Lower leg skin (tissue), 4 donors: ENCODE data around the gene HNRNPR. TPM values are rescaled to one million over a fixed set of nuclear protein-coding genes. Genes with fewer than 3 reads are reported as not detected.
"Not testable (repeated sequence)": the region's sequence is repeated elsewhere in the genome, so short reads cannot be mapped to it uniquely, and the experiment has no call there.

Experiments used
- DNase-seq, 2 donors: peaks; one replicate each; pipeline ENCODE4 v3.0.0-alpha.2; 2019; ENCODE audit warnings: low spot score in 2 of 2
- H3K4me3 ChIP-seq: fragments of 200-600 bp; sonication (generic); 2 replicates; pipeline ENCODE4 v1.5.1; 2017; ENCODE audit warnings: mild to moderate bottlenecking, low read depth; ENCODE audit not compliant: poor library complexity, severe bottlenecking
- CTCF ChIP-seq, 3 donors: fragments of 450-650 bp; IDR thresholded peaks; one replicate each; pipeline ENCODE4 v1.5.1; 2016; ENCODE audit warnings: antibody characterized with exemption in 3 of 3, mild to moderate bottlenecking in 3 of 3, moderate library complexity in 2 of 3
- POLR2A ChIP-seq, 2 donors: fragments of 450-650 bp; IDR thresholded peaks; one replicate each; pipeline ENCODE4 v1.6.1; 2016 to 2017; ENCODE audit warnings: antibody characterized with exemption in 2 of 2, mild to moderate bottlenecking in 1 of 2, moderate library complexity in 1 of 2
- WGBS, 2 donors: methylation state at CpG; one replicate each; pipeline ENCODE4 v1.1.5; 2018; 5-methylcytosine and 5-hydroxymethylcytosine counted together
- intact Hi-C: fragments of 100-400 bp; cut with DNase I; formaldehyde crosslinking; loops from one replicate; pipeline ENCODE4 v1.15.0; 2023; ENCODE audit warnings: low total_unique reads
- total RNA-seq, 4 donors: library from RNA; depleted of rRNA; stranded (reverse); fragments of >200 nt; gene quantifications; one replicate each; pipeline ENCODE4 v1.1.0, GENCODE V29; 2016

HNRNPR gene
- total RNA-seq, 4 donors from 2014 or later: 37.7 to 61.1 (median 55.0) TPM

GRCh38 chr1:23322770-23323169, 21.3 kb downstream of the HNRNPR start:
- intact Hi-C loops: no loop called here

GRCh38 chr1:23310280-23310679, 33.8 kb downstream of the HNRNPR start:
- H3K4me3 ChIP-seq, intact Hi-C loops, DNase-seq: not testable (repeated sequence)
- 72 to 79% methylated on average over 7 of the region's 7 CpGs for WGBS, 2 donors

More at GRCh38 chr1:23322770-23323169, 21.3 kb downstream of the HNRNPR start:
- 31 to 33% methylated on average over 1 of the region's 1 CpG for WGBS, 2 donors
- no peak overlapping the region for H3K4me3 ChIP-seq
- no peak for DNase-seq
- TF ChIP-seq POLR2A (IDR thresholded peaks at IDR 0.05): no peak
- TF ChIP-seq CTCF (IDR thresholded peaks at IDR 0.05): no peak

- no peak overlapping the region for H3K4me3 ChIP-seq
- no peak for TF ChIP-seq CTCF (IDR thresholded peaks at IDR 0.05)
- no peak for TF ChIP-seq POLR2A (IDR thresholded peaks at IDR 0.05)
- no peak for DNase-seq
- intact Hi-C loops: loop anchor here (5.0 kb wide), 1 partner anchor 1362 kb away; no protein-coding TSS in a partner anchor
- 69 to 70% methylated on average over 4 of the region's 4 CpGs for WGBS, 2 donors
Observed at GRCh38 chr1:23304140-23304620, 39.9 kb downstream of the HNRNPR start.

- WGBS, 2 donors: 75 to 84% methylated on average over 2 of the region's 2 CpGs
- DNase-seq: no peak
- H3K4me3 ChIP-seq: no peak overlapping the region
- intact Hi-C loops: loop anchor here (5.0 kb wide), 1 partner anchor 1361 kb away; no protein-coding TSS in a partner anchor
- TF ChIP-seq CTCF (IDR thresholded peaks at IDR 0.05) (no peak), POLR2A (IDR thresholded peaks at IDR 0.05) (no peak)
Observed at GRCh38 chr1:23303524-23303923, 40.6 kb downstream of the HNRNPR start.

DNA sequence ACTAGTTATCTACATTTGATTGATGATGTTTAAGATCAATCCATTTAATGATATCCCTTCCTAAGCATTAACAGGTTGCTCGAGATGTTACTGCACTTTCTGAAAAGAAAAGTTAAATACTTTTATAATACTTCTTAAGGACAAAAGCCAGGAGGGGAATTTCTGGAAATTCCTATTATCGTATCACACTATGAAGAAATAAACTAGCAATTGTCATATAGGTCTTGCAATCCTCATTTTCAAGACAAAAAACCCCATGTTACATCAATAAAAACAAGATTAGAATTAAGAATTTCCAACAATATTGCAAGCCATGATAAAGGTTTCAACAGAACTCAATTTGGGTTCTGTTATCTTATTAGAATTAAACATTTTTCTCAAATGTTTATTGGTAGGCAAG, 47.2 kb downstream of the HNRNPR start:
- TF ChIP-seq POLR2A (IDR thresholded peaks at IDR 0.05): no peak
- TF ChIP-seq CTCF (IDR thresholded peaks at IDR 0.05): no peak
- intact Hi-C loops: no loop called here

DNA sequence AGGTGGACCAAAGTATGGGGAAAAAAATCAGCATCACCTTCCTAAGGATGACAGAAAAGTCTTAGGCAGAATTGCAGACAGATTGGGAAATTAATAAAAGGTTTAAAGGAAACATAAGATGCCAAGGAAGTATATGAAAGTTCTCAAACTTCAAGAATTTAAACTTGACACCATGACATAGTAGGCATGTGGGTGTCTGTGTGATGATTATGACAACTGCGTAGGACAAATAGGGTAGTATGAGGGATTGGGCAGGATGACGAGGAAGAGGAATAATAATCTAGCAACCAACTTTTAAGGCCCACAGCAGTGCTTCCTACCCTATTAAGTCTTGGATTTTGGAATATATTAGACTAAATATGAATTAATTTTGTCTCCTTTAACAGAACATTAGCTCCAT, 52.4 kb downstream of the HNRNPR start:
- WGBS, 2 donors: 93 to 95% methylated on average over 2 of the region's 2 CpGs
- no peak for TF ChIP-seq POLR2A (IDR thresholded peaks at IDR 0.05)
- no peak for TF ChIP-seq CTCF (IDR thresholded peaks at IDR 0.05)
- intact Hi-C loops: no loop called here

More for the DNA sequence above, 47.2 kb downstream of the HNRNPR start:
- no peak for DNase-seq
- H3K4me3 ChIP-seq: no peak overlapping the region
- WGBS, 2 donors: 91 to 94% methylated on average over 2 of the region's 2 CpGs

More for the DNA sequence above, 52.4 kb downstream of the HNRNPR start:
- no peak for DNase-seq
- no peak overlapping the region for H3K4me3 ChIP-seq
